ENCODE measurements around the gene COL13A1.
A peak's percentile ranks its signal among the peaks of the same experiment; 100 is the strongest.

The COL13A1 gene

GRCh38 chr10:69801094-69801433, 642 bp upstream of the COL13A1 start:
- Histone ChIP-seq H3K9me3 (ENCODE audit: control insufficient read depth in 5 of 5, low read length in 5 of 5) (peaks cover 3 to 7% (median 5%) of the 10 kb centered on the region in 5 donors), H3K9ac (ENCODE audit: low read length in 5 of 5) (no peak overlapping the region), H3K4me3 (ENCODE audit: low read depth in 1 of 5, low read length in 5 of 5) (peak overlapping the region in 3 of 5 donors; percentile 4 to 57 (median 56)), H3K27me3 (ENCODE audit: control insufficient read depth in 5 of 5, insufficient read depth in 4 of 5, low read length in 5 of 5) (peaks cover 33 to 43% (median 35%) of the 10 kb centered on the region in 5 donors), H3K27ac (ENCODE audit: low read depth, low read length) (no peak overlapping the region), H3K36me3 (ENCODE audit: control insufficient read depth in 5 of 5, insufficient read depth in 5 of 5, low read length in 5 of 5) (no peaks in the 10 kb centered on the region), H3K4me1 (ENCODE audit: control insufficient read depth in 5 of 5, insufficient read depth in 5 of 5, low read length in 5 of 5) (peaks cover 0 to 20% (median 19%) of the 10 kb centered on the region in 5 donors)

- Histone ChIP-seq H3K4me3 (ENCODE audit: low read depth in 1 of 5, low read length in 5 of 5) (peak overlapping the region in 4 of 5 donors; percentile 48 to 57 (median 54)), H3K4me1 (ENCODE audit: control insufficient read depth in 5 of 5, insufficient read depth in 5 of 5, low read length in 5 of 5) (peaks cover 0 to 20% (median 19%) of the 10 kb centered on the region in 5 donors), H3K9me3 (ENCODE audit: control insufficient read depth in 5 of 5, low read length in 5 of 5) (no peaks in the 10 kb centered on the region), H3K36me3 (ENCODE audit: control insufficient read depth in 5 of 5, insufficient read depth in 5 of 5, low read length in 5 of 5) (no peaks in the 10 kb centered on the region), H3K9ac (ENCODE audit: low read length in 5 of 5) (no peak overlapping the region), H3K27ac (ENCODE audit: low read depth, low read length) (no peak overlapping the region), H3K27me3 (ENCODE audit: control insufficient read depth in 5 of 5, insufficient read depth in 4 of 5, low read length in 5 of 5) (peaks cover 33 to 40% (median 35%) of the 10 kb centered on the region in 5 donors)
Measured at GRCh38 chr10:69802424-69803161, 887 bp downstream of the COL13A1 start.

- no peaks in the 10 kb centered on the region for H3K9me3 ChIP-seq (ENCODE audit: control insufficient read depth in 5 of 5, low read length in 5 of 5)
- no peaks in the 10 kb centered on the region for H3K36me3 ChIP-seq (ENCODE audit: control insufficient read depth in 5 of 5, insufficient read depth in 5 of 5, low read length in 5 of 5)
- H3K27ac ChIP-seq (ENCODE audit: low read depth, low read length), result no peak overlapping the region
- H3K27me3 ChIP-seq (ENCODE audit: control insufficient read depth in 5 of 5, insufficient read depth in 4 of 5, low read length in 5 of 5), result peaks cover 33 to 40% (median 35%) of the 10 kb centered on the region in 5 donors
- H3K4me1 ChIP-seq (ENCODE audit: control insufficient read depth in 5 of 5, insufficient read depth in 5 of 5, low read length in 5 of 5), result peaks cover 0 to 20% (median 19%) of the 10 kb centered on the region in 5 donors
- no peak overlapping the region for H3K4me3 ChIP-seq (ENCODE audit: low read depth in 1 of 5, low read length in 5 of 5)
- no peak overlapping the region for H3K9ac ChIP-seq (ENCODE audit: low read length in 5 of 5)
Measured at GRCh38 chr10:69803809-69804208, 2.1 kb downstream of the COL13A1 start.

DNA sequence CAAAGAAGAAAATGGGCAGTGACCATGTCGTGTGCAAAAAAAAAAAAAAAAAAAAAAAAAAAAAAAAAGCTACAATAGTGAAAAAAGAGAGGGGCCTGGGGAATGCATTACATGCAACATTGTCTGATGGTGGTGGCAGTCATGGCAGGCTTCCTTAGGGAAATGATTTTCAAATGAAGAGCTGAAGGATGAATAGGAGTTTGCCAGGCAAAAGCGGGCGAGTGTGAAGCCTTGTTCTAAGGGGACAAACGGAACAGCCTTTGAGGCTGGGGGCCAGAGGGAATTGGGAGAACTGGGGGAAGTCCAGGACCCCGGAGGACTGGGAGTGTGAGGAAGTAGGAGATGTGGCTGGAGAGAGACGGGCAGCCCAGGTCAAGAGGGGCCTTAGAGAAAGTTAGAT, 3.1 kb downstream of the COL13A1 start:
- peaks cover 33 to 40% (median 35%) of the 10 kb centered on the region in 5 donors for H3K27me3 ChIP-seq (ENCODE audit: control insufficient read depth in 5 of 5, insufficient read depth in 4 of 5, low read length in 5 of 5)
- H3K36me3 ChIP-seq (ENCODE audit: control insufficient read depth in 5 of 5, insufficient read depth in 5 of 5, low read length in 5 of 5), result no peaks in the 10 kb centered on the region
- H3K9ac ChIP-seq (ENCODE audit: low read length in 5 of 5), result no peak overlapping the region
- no peaks in the 10 kb centered on the region for H3K9me3 ChIP-seq (ENCODE audit: control insufficient read depth in 5 of 5, low read length in 5 of 5)
- H3K4me3 ChIP-seq (ENCODE audit: low read depth in 1 of 5, low read length in 5 of 5), result no peak overlapping the region
- H3K4me1 ChIP-seq (ENCODE audit: control insufficient read depth in 5 of 5, insufficient read depth in 5 of 5, low read length in 5 of 5), result peaks cover 0 to 20% (median 19%) of the 10 kb centered on the region in 5 donors
- H3K27ac ChIP-seq (ENCODE audit: low read depth, low read length), result no peak overlapping the region

DNA sequence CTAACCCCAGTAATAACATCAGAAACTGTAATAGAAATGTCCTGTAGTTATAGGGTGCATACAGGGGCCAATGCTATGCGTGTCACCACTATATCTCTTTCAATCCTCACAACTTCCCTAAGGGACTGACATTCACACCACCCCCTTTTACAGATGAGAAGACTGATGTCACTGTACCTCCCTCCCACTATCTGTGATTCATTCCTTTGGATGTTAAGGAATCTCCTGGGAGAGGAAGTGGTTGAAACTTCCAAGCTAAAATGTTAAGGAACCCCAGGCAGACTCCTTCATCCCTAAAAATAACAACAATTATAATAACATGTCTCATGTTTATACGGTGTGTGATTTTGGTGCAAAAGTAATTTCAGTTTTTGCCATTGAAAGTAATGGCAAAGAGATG, 5.4 kb downstream of the COL13A1 start:
- peaks cover 0 to 9% (median 9%) of the 10 kb centered on the region in 5 donors for H3K4me1 ChIP-seq (ENCODE audit: control insufficient read depth in 5 of 5, insufficient read depth in 5 of 5, low read length in 5 of 5)
- H3K36me3 ChIP-seq (ENCODE audit: control insufficient read depth in 5 of 5, insufficient read depth in 5 of 5, low read length in 5 of 5), result no peaks in the 10 kb centered on the region
- H3K9me3 ChIP-seq (ENCODE audit: control insufficient read depth in 5 of 5, low read length in 5 of 5), result no peaks in the 10 kb centered on the region
- peaks cover 18 to 28% (median 20%) of the 10 kb centered on the region in 5 donors for H3K27me3 ChIP-seq (ENCODE audit: control insufficient read depth in 5 of 5, insufficient read depth in 4 of 5, low read length in 5 of 5)
- no peak overlapping the region for H3K27ac ChIP-seq (ENCODE audit: low read depth, low read length)
- H3K9ac ChIP-seq (ENCODE audit: low read length in 5 of 5), result no peak overlapping the region
- H3K4me3 ChIP-seq (ENCODE audit: low read depth in 1 of 5, low read length in 5 of 5), result no peak overlapping the region

DNA sequence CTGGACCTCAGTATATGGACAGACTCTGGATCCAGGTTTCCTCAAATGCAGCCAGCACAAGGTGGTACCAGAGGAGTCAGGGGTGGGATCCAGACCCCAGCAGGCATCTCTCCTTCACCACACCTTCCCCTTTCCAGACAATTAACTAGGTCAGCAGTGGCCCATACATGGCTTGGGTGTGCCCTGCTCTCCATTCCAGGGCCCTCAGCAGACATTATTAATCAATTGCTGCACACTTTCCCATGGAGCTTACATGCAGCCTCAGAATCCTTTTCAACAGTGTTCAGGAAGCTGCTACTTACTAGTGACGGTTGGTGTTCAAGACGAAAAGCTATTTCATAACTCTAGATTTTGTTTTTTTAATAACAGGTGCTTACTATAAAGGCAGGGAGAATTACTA, 6.0 kb downstream of the COL13A1 start:
- Histone ChIP-seq H3K27me3 (ENCODE audit: control insufficient read depth in 5 of 5, insufficient read depth in 4 of 5, low read length in 5 of 5) (peaks cover 13 to 22% (median 15%) of the 10 kb centered on the region in 5 donors), H3K9me3 (ENCODE audit: control insufficient read depth in 5 of 5, low read length in 5 of 5) (no peaks in the 10 kb centered on the region)

DNA sequence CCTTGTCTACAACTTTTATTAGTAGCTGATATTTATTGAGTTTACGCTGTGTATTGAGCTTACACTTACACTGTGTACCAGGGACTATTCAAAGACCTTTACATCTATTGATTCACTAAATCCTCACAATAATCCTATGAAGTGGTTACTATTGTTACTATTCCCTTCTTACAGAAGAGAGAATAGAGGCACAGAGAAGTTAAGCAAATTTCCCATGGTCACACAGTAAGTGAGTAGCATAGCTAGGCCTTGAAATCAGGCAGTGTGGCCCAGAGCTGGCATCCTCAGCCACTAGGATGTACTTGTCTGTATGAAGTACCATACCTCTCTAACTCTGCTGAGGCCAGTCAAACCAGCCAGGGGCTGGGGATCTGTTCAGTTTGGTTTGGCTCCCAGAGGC, 7.6 kb downstream of the COL13A1 start:
- H3K9ac ChIP-seq (ENCODE audit: low read length in 5 of 5), result no peak overlapping the region
- H3K4me3 ChIP-seq (ENCODE audit: low read depth in 1 of 5, low read length in 5 of 5), result no peak overlapping the region
- H3K4me1 ChIP-seq (ENCODE audit: control insufficient read depth in 5 of 5, insufficient read depth in 5 of 5, low read length in 5 of 5), result no peaks in the 10 kb centered on the region

More for the DNA sequence above, 6.0 kb downstream of the COL13A1 start:
- H3K9ac ChIP-seq (ENCODE audit: low read length in 5 of 5), result no peak overlapping the region
- H3K27ac ChIP-seq (ENCODE audit: low read depth, low read length), result no peak overlapping the region
- H3K36me3 ChIP-seq (ENCODE audit: control insufficient read depth in 5 of 5, insufficient read depth in 5 of 5, low read length in 5 of 5), result no peaks in the 10 kb centered on the region
- H3K4me3 ChIP-seq (ENCODE audit: low read depth in 1 of 5, low read length in 5 of 5), result no peak overlapping the region
- peaks cover 0 to 4% (median 3%) of the 10 kb centered on the region in 5 donors for H3K4me1 ChIP-seq (ENCODE audit: control insufficient read depth in 5 of 5, insufficient read depth in 5 of 5, low read length in 5 of 5)

DNA sequence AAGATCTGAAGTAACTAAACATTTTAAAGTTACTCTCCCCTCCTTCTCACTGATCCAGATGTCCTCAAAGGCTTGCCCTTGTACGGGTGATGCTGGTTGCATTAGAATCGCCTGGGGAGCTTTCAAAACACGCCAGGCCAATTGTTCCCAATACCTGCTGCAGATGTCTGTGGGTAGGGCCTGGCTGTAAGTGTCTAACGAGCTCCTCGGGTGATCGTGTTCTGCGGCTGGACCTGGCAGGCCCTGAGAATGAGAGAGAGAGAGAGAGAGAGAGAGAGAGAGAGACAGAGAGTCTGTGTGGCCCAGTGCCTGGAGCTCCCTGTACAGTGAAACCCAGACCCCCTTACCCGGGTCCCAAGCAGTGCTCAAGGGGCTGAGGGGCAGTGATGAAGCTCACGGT, 8.4 kb downstream of the COL13A1 start:
- Histone ChIP-seq H3K4me3 (ENCODE audit: low read depth in 1 of 5, low read length in 5 of 5) (no peak overlapping the region), H3K27me3 (ENCODE audit: control insufficient read depth in 5 of 5, insufficient read depth in 4 of 5, low read length in 5 of 5) (peaks cover 0 to 4% (median 2%) of the 10 kb centered on the region in 5 donors), H3K27ac (ENCODE audit: low read depth, low read length) (no peak overlapping the region), H3K4me1 (ENCODE audit: control insufficient read depth in 5 of 5, insufficient read depth in 5 of 5, low read length in 5 of 5) (no peaks in the 10 kb centered on the region), H3K9ac (ENCODE audit: low read length in 5 of 5) (no peak overlapping the region), H3K9me3 (ENCODE audit: control insufficient read depth in 5 of 5, low read length in 5 of 5) (no peaks in the 10 kb centered on the region), H3K36me3 (ENCODE audit: control insufficient read depth in 5 of 5, insufficient read depth in 5 of 5, low read length in 5 of 5) (no peaks in the 10 kb centered on the region)

More for the DNA sequence above, 7.6 kb downstream of the COL13A1 start:
- Histone ChIP-seq H3K27ac (ENCODE audit: low read depth, low read length) (no peak overlapping the region), H3K36me3 (ENCODE audit: control insufficient read depth in 5 of 5, insufficient read depth in 5 of 5, low read length in 5 of 5) (no peaks in the 10 kb centered on the region), H3K27me3 (ENCODE audit: control insufficient read depth in 5 of 5, insufficient read depth in 4 of 5, low read length in 5 of 5) (peaks cover 0 to 7% (median 2%) of the 10 kb centered on the region in 5 donors), H3K9me3 (ENCODE audit: control insufficient read depth in 5 of 5, low read length in 5 of 5) (no peaks in the 10 kb centered on the region)

DNA sequence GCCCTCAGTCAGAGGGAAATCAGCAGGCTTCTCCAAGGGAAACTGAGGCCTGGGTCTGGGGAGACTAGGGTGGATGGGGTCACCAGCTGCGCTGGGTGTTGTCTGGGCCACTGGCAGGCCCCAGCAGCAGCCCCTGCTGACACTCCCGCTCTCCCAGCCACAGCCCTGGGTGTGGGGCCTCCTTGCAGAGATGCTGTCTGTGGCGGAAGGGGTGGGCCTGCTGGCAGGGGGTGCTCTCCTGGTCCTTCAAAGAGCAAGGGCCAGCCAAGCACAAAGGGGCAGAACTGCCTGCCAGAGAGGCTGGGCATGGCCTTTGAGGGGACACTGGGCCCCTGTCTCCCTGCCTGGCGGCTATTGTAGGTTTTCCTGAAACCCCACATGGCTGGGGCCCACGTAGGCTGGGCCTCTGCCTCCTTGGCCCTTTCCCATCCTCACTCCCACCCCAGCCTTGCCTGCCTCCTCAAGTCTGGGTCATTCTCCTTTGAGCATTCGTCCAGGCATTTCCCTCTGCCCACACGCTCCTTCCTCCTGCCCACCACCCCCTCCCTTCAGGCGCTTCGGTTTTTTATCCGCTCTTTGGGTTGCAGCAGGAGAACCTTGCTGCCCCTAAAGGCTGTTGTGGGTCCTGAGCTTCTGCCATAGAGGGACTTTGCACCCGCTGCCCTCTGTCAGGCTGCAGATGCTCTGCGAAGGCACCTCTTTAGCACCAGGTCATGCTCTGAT, 9.1 kb downstream of the COL13A1 start:
- Histone ChIP-seq H3K9me3 (ENCODE audit: control insufficient read depth in 5 of 5, low read length in 5 of 5) (no peaks in the 10 kb centered on the region), H3K36me3 (ENCODE audit: control insufficient read depth in 5 of 5, insufficient read depth in 5 of 5, low read length in 5 of 5) (no peaks in the 10 kb centered on the region), H3K9ac (ENCODE audit: low read length in 5 of 5) (no peak overlapping the region), H3K4me3 (ENCODE audit: low read depth in 1 of 5, low read length in 5 of 5) (no peak overlapping the region), H3K4me1 (ENCODE audit: control insufficient read depth in 5 of 5, insufficient read depth in 5 of 5, low read length in 5 of 5) (no peaks in the 10 kb centered on the region), H3K27me3 (ENCODE audit: control insufficient read depth in 5 of 5, insufficient read depth in 4 of 5, low read length in 5 of 5) (peaks cover 0 to 4% (median 2%) of the 10 kb centered on the region in 5 donors), H3K27ac (ENCODE audit: low read depth, low read length) (no peak overlapping the region)

- Histone ChIP-seq H3K36me3 (ENCODE audit: control insufficient read depth in 5 of 5, insufficient read depth in 5 of 5, low read length in 5 of 5) (no peaks in the 10 kb centered on the region), H3K4me1 (ENCODE audit: control insufficient read depth in 5 of 5, insufficient read depth in 5 of 5, low read length in 5 of 5) (peaks cover 0 to 3% (median 0%) of the 10 kb centered on the region in 5 donors), H3K4me3 (ENCODE audit: low read depth in 1 of 5, low read length in 5 of 5) (no peak overlapping the region), H3K27me3 (ENCODE audit: control insufficient read depth in 5 of 5, insufficient read depth in 4 of 5, low read length in 5 of 5) (peaks cover 0 to 6% (median 0%) of the 10 kb centered on the region in 5 donors), H3K9me3 (ENCODE audit: control insufficient read depth in 5 of 5, low read length in 5 of 5) (peaks cover 0 to 5% (median 0%) of the 10 kb centered on the region in 5 donors), H3K9ac (ENCODE audit: low read length in 5 of 5) (no peak overlapping the region), H3K27ac (ENCODE audit: low read depth, low read length) (no peak overlapping the region)
Measured at GRCh38 chr10:69813632-69814031, 11.9 kb downstream of the COL13A1 start.
